Mononuclear cell (primary cell): Measurements from ENCODE around the gene FGG. TPM values are rescaled to one million over a fixed set of nuclear protein-coding genes. Genes with fewer than 3 reads are reported as not detected.

ENCODE experiments used
- H3K27me3 ChIP-seq: 2 replicates; pipeline ENCODE4 v1.6.0; 2011; ENCODE audit warnings: low read length, control low read depth; ENCODE audit not compliant: insufficient read depth
- H3K4me1 ChIP-seq: 2 replicates; pipeline ENCODE4 v1.5.1; 2011; ENCODE audit warnings: mild to moderate bottlenecking, low read length, control low read depth; ENCODE audit not compliant: insufficient read depth
- H3K4me3 ChIP-seq: 2 replicates; pipeline ENCODE4 v1.5.1; 2011; ENCODE audit warnings: mild to moderate bottlenecking, low read length, moderate library complexity
- H3K9me3 ChIP-seq: 2 replicates; pipeline ENCODE4 v1.5.1; 2011; ENCODE audit warnings: low read depth, mild to moderate bottlenecking, control low read depth, low read length
- total RNA-seq: library from RNA; depleted of rRNA; stranded (reverse); fragments of >200 nt; gene quantifications from one replicate; pipeline ENCODE4 v1.2.3, GENCODE V29; 2012

Gene FGG
- total RNA-seq, 1 donor, result not detected

DNA sequence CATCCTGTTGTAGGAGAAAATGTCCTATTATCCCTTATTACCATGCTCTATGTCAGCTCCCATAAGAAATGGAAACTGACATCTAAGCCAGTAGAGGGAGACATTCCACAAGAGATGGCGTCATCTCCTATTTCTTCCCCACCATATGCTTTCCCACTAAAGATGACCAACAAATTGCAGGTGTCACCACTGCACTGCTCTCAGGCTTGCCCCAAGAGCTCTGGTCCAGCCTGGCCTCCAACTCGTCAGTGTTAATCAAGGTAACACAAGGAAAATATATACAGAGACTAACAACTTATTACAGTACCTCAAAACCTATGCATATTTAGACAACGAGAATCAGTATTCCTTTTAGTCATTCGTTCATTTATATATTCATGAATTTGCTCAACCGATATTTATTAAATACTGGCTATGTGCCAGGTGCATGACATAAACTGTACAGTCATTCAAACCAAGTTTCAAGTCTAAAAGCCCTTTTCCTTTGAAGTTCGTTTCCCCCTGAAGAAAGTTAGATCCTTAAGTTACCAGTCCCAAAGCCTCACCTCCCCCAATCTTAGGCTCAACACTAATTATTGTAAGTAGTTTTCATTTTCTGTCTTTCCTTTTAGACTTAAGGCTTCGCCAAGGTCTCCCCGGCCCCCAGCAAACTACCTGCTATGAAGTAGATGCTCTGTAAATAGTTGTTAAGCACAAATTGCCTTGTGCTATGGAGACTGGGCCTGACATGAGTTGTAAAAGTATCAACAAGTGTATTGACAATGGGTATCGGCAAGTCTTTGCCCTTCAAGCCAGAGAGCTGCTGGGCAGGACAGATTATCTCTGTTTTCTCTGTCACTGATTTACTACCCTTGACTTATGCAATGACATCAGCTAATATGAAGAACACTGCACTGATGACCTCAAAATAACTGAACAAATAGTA lies 52.7 kb downstream of the FGG start:
- Histone ChIP-seq H3K4me3 (no peak overlapping the region), H3K9me3 (no peaks in the 10 kb centered on the region), H3K4me1 (no peaks in the 10 kb centered on the region), H3K27me3 (no peaks in the 10 kb centered on the region)

DNA sequence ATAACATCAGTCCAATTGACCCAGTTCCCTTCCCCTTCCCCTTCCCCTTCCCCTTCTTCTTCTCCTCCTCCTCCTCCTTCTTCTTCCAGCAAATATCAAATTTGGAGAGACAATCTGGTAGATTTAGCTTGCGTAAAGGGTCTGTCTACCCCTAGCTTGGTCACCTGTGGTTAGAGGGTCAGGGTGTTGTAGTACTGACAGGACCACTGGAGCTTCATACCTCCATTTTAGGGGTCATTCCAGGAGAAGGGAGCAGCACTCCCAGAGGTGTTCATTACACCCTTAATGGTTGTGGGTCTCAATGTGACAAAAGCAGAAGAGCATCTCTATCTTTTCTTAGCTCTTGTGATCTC lies 53.3 kb downstream of the FGG start:
- no peaks in the 10 kb centered on the region for H3K27me3 ChIP-seq
- no peak overlapping the region for H3K4me3 ChIP-seq
- no peaks in the 10 kb centered on the region for H3K4me1 ChIP-seq
- H3K9me3 ChIP-seq, result no peaks in the 10 kb centered on the region

Other genes with a start within 250 kb of the FGG start
- gene DCHS2, start 120.9 kb downstream of the FGG start, total RNA-seq, result 0.31 TPM
- 60.6 TPM for gene PLRG1, start 62.3 kb downstream of the FGG start, total RNA-seq
- not detected for gene FGB, start 49.6 kb downstream of the FGG start, total RNA-seq
- not detected for gene FGA, start 21.9 kb downstream of the FGG start, total RNA-seq
- gene LRAT, start 131.3 kb upstream of the FGG start, total RNA-seq, result not detected
- not detected for gene RBM46, start 168.6 kb upstream of the FGG start, total RNA-seq